GM12878 (cell line): ENCODE data around the gene PPT2. TPM values are rescaled to one million over a fixed set of nuclear protein-coding genes. Genes with fewer than 3 reads are reported as not detected.

ENCODE experiments used
- ATF7 ChIP-seq: fragments of 450-650 bp; IDR thresholded peaks from 2 replicates; pipeline ENCODE4 v1.6.1; 2016; ENCODE audit warnings: low read depth, mild to moderate bottlenecking
- CBX3 ChIP-seq: fragments of 200-600 bp; sonication (generic); IDR thresholded peaks from 2 replicates; pipeline ENCODE4 v1.6.1; 2016; ENCODE audit warnings: low read depth, borderline replicate concordance
- CHD1 ChIP-seq: IDR thresholded peaks from 2 replicates; pipeline ENCODE4 v1.6.1; 2012; ENCODE audit warnings: low read depth, low read length, improper control_type of control experiment
- CREM ChIP-seq: IDR thresholded peaks from 2 replicates; pipeline ENCODE4 v1.6.1; 2014; ENCODE audit warnings: antibody characterized with exemption, low read depth
- EED ChIP-seq: sonication (generic); IDR thresholded peaks from 2 replicates; pipeline ENCODE4 v1.6.1; 2016; ENCODE audit warnings: antibody characterized with exemption, low read depth
- NFYB ChIP-seq: IDR thresholded peaks from 2 replicates; pipeline ENCODE4 v1.6.1; 2011; ENCODE audit warnings: low read depth, mild to moderate bottlenecking, low read length, improper control_type of control experiment, moderate library complexity; ENCODE audit not compliant: insufficient read depth
- RUNX3 ChIP-seq: IDR thresholded peaks from 2 replicates; pipeline ENCODE4 v1.6.1; 2012; ENCODE audit warnings: low read length, inconsistent platforms
- SMC3 ChIP-seq: IDR thresholded peaks from 2 replicates; pipeline ENCODE4 v1.6.1; 2011; ENCODE audit warnings: low read length, improper control_type of control experiment, borderline replicate concordance
- SP1 ChIP-seq: IDR thresholded peaks from one replicate; pipeline ENCODE4 v1.6.1; 2011; ENCODE audit warnings: low read depth, low read length
- ZBED1 ChIP-seq: IDR thresholded peaks from 2 replicates; pipeline ENCODE4 v1.6.1; 2016; ENCODE audit warnings: borderline replicate concordance
- ZNF592 ChIP-seq: fragments of 450-650 bp; IDR thresholded peaks from 2 replicates; pipeline ENCODE4 v1.6.1; 2017; ENCODE audit warnings: mild to moderate bottlenecking, moderate library complexity
- ZSCAN29 ChIP-seq: fragments of 450-650 bp; IDR thresholded peaks from 2 replicates; pipeline ENCODE4 v1.6.1; 2017; ENCODE audit warnings: mild to moderate bottlenecking, moderate library complexity
- polyA plus RNA-seq, 11 experiments: library from polyadenylated mRNA; depleted of rRNA in 4 of 11; unstranded in 6 of 11; stranded (reverse) in 5 of 11; fragments of >200 nt; fragmentation: Nextera tagmentation in 4 of 11; fragmentation: Illumina TruSeq in 1 of 11; extraction: Ambion mirVana in 4 of 11; extraction: Trizol in 1 of 11; gene quantifications; 1 replicate in 1 of 11; 2 replicates in 10 of 11; pipeline versions ENCODE4 v1.2.1 to v1.2.3, GENCODE V29; 2011 to 2016; ENCODE audit warnings: inconsistent platforms in 2 of 11, missing spikeins in 2 of 11, low read depth in 1 of 11
- total RNA-seq, 4 experiments: library from RNA; depleted of rRNA in 3 of 4; stranded (reverse); fragments of >200 nt in 3 of 4; fragmentation: Illumina TruSeq in 1 of 4; extraction: Trizol in 1 of 4; gene quantifications; 2 replicates each; pipeline versions ENCODE4 v1.2.1 to v1.2.3, GENCODE V29; 2013 to 2021
- TF ChIP-seq, protein P1 (sequence below): fragments of 450-650 bp; IDR thresholded peaks from 2 replicates; pipeline ENCODE4 v1.6.1; 2014; ENCODE audit warnings: mild to moderate bottlenecking
- TF ChIP-seq, protein P2 (sequence below): IDR thresholded peaks from 2 replicates; pipeline ENCODE4 v1.6.1; 2012; ENCODE audit warnings: low read length, inconsistent platforms
- TF ChIP-seq, protein P3 (sequence below): fragments of 150-350 bp; IDR thresholded peaks from 2 replicates; pipeline ENCODE4 v1.6.1; 2016; ENCODE audit warnings: low read depth, low read length
- TF ChIP-seq, protein P4 (sequence below): fragments of 450-650 bp; formaldehyde crosslinking; IDR thresholded peaks from 2 replicates; pipeline ENCODE4 v1.4.0; 2020; ENCODE audit warnings: mild to moderate bottlenecking, moderate library complexity

The PPT2 gene
- total and polyA plus RNA-seq, 10 of the 15 experiments (the other 5 are each of a cell fraction or from before 2014, with no cell fraction given): 1.3 to 25.5 (median 5.5) TPM

GRCh38 chr6:32190054-32190851 lies 36.3 kb downstream of the PPT2 start, which contains the start of gene PBX2 (continued):
- TF ChIP-seq, protein P1, sequence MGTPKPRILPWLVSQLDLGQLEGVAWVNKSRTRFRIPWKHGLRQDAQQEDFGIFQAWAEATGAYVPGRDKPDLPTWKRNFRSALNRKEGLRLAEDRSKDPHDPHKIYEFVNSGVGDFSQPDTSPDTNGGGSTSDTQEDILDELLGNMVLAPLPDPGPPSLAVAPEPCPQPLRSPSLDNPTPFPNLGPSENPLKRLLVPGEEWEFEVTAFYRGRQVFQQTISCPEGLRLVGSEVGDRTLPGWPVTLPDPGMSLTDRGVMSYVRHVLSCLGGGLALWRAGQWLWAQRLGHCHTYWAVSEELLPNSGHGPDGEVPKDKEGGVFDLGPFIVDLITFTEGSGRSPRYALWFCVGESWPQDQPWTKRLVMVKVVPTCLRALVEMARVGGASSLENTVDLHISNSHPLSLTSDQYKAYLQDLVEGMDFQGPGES: no peak
- TF ChIP-seq EED: peak; percentile 81
- no peak for TF ChIP-seq ZNF592
- no peak for TF ChIP-seq CBX3
- TF ChIP-seq SMC3: no peak
- TF ChIP-seq, protein P2, sequence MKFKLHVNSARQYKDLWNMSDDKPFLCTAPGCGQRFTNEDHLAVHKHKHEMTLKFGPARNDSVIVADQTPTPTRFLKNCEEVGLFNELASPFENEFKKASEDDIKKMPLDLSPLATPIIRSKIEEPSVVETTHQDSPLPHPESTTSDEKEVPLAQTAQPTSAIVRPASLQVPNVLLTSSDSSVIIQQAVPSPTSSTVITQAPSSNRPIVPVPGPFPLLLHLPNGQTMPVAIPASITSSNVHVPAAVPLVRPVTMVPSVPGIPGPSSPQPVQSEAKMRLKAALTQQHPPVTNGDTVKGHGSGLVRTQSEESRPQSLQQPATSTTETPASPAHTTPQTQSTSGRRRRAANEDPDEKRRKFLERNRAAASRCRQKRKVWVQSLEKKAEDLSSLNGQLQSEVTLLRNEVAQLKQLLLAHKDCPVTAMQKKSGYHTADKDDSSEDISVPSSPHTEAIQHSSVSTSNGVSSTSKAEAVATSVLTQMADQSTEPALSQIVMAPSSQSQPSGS: no peak
- no peak for TF ChIP-seq RUNX3
- peak; percentile 64 for TF ChIP-seq SP1
- peak; percentile 87 for TF ChIP-seq ATF7
- TF ChIP-seq ZSCAN29: no peak
- no peak for TF ChIP-seq NFYB
- TF ChIP-seq CREM: peak; percentile 10; the same call in 1 of the 2 replicates
- TF ChIP-seq, protein P3, sequence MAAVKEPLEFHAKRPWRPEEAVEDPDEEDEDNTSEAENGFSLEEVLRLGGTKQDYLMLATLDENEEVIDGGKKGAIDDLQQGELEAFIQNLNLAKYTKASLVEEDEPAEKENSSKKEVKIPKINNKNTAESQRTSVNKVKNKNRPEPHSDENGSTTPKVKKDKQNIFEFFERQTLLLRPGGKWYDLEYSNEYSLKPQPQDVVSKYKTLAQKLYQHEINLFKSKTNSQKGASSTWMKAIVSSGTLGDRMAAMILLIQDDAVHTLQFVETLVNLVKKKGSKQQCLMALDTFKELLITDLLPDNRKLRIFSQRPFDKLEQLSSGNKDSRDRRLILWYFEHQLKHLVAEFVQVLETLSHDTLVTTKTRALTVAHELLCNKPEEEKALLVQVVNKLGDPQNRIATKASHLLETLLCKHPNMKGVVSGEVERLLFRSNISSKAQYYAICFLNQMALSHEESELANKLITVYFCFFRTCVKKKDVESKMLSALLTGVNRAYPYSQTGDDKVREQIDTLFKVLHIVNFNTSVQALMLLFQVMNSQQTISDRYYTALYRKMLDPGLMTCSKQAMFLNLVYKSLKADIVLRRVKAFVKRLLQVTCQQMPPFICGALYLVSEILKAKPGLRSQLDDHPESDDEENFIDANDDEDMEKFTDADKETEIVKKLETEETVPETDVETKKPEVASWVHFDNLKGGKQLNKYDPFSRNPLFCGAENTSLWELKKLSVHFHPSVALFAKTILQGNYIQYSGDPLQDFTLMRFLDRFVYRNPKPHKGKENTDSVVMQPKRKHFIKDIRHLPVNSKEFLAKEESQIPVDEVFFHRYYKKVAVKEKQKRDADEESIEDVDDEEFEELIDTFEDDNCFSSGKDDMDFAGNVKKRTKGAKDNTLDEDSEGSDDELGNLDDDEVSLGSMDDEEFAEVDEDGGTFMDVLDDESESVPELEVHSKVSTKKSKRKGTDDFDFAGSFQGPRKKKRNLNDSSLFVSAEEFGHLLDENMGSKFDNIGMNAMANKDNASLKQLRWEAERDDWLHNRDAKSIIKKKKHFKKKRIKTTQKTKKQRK: no peak
- TF ChIP-seq, protein P4, sequence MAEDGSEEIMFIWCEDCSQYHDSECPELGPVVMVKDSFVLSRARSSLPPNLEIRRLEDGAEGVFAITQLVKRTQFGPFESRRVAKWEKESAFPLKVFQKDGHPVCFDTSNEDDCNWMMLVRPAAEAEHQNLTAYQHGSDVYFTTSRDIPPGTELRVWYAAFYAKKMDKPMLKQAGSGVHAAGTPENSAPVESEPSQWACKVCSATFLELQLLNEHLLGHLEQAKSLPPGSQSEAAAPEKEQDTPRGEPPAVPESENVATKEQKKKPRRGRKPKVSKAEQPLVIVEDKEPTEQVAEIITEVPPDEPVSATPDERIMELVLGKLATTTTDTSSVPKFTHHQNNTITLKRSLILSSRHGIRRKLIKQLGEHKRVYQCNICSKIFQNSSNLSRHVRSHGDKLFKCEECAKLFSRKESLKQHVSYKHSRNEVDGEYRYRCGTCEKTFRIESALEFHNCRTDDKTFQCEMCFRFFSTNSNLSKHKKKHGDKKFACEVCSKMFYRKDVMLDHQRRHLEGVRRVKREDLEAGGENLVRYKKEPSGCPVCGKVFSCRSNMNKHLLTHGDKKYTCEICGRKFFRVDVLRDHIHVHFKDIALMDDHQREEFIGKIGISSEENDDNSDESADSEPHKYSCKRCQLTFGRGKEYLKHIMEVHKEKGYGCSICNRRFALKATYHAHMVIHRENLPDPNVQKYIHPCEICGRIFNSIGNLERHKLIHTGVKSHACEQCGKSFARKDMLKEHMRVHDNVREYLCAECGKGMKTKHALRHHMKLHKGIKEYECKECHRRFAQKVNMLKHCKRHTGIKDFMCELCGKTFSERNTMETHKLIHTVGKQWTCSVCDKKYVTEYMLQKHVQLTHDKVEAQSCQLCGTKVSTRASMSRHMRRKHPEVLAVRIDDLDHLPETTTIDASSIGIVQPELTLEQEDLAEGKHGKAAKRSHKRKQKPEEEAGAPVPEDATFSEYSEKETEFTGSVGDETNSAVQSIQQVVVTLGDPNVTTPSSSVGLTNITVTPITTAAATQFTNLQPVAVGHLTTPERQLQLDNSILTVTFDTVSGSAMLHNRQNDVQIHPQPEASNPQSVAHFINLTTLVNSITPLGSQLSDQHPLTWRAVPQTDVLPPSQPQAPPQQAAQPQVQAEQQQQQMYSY: no peak
- no peak for TF ChIP-seq CHD1
- no peak; the same call in 1 of the 2 replicates for TF ChIP-seq ZBED1
